Aorta (tissue), 5 donors: ENCODE data around the gene LY9. TPM values are rescaled to one million over a fixed set of nuclear protein-coding genes. Genes with fewer than 3 reads are reported as not detected.
A peak's percentile ranks its signal among the peaks of the same experiment; 100 is the strongest.

Source experiments
- ATAC-seq: fragments of 200-7000 bp; cut with Tn5 transposase; one replicate; pipeline ENCODE4 v1.9.1; 2022; ENCODE audit warnings: moderate library complexity; ENCODE audit not compliant: low FRiP score
- DNase-seq, 2 donors: peaks; one replicate each; pipeline ENCODE4 v3.0.0-alpha.2; 2020
- H3K27ac ChIP-seq, 2 donors: one replicate each; pipeline ENCODE4 v1.5.1; 2013; ENCODE audit warnings: low read length in 2 of 2, mild to moderate bottlenecking in 2 of 2, moderate library complexity in 2 of 2, control low read depth in 1 of 2, inconsistent platforms in 1 of 2, low read depth in 1 of 2
- H3K27me3 ChIP-seq, 2 donors: one replicate each; pipeline ENCODE4 v1.6.1; 2013; ENCODE audit warnings: control low read depth in 1 of 2, low read length in 1 of 2, mild to moderate bottlenecking in 1 of 2, moderate library complexity in 1 of 2; ENCODE audit not compliant: insufficient read depth in 2 of 2, control insufficient read depth in 1 of 2
- H3K36me3 ChIP-seq, 2 donors: one replicate each; pipeline ENCODE4 v1.6.1; 2013; ENCODE audit warnings: control low read depth in 1 of 2, low read length in 1 of 2, mild to moderate bottlenecking in 1 of 2; ENCODE audit not compliant: insufficient read depth in 2 of 2, control insufficient read depth in 1 of 2
- H3K4me1 ChIP-seq, 2 donors: one replicate each; pipeline ENCODE4 v1.6.1; 2013; ENCODE audit warnings: low read length in 2 of 2, control low read depth in 1 of 2, mild to moderate bottlenecking in 1 of 2, moderate library complexity in 1 of 2; ENCODE audit not compliant: insufficient read depth in 2 of 2, control insufficient read depth in 1 of 2
- H3K4me3 ChIP-seq, 2 donors: one replicate each; pipeline ENCODE4 v1.5.1; 2013; ENCODE audit warnings: low read length in 2 of 2, control low read depth in 1 of 2, mild to moderate bottlenecking in 1 of 2
- H3K9me3 ChIP-seq: one replicate; pipeline ENCODE4 v1.6.1; 2013; ENCODE audit warnings: mild to moderate bottlenecking, low read length; ENCODE audit not compliant: control insufficient read depth
- WGBS, 2 donors: extraction: QIAGEN DNeasy Blood & Tissue Kit; methylation state at CpG; one replicate each; pipeline ENCODE4 v1.1.7; 2013; 5-methylcytosine and 5-hydroxymethylcytosine counted together
- intact Hi-C, 2 donors: fragments of 100-400 bp; cut with DNase I; formaldehyde crosslinking; loops; one replicate each; pipeline versions ENCODE4 v1.14.2 to v1.15.0; 2022
- polyA plus RNA-seq, 2 donors: library from polyadenylated mRNA; stranded (reverse); fragments of 200-250 nt; gene quantifications; one replicate each; pipeline ENCODE4 v1.2.3, GENCODE V29; 2013
- total RNA-seq, 2 donors: library from RNA; stranded (reverse); fragmentation: NEBNext Ultra II Directional; extraction: Animal tissue kit (Norgen Biotek cat#: 25700); gene quantifications; one replicate each; pipeline ENCODE4 v1.2.1, GENCODE V29; 2021
- donor health status: healthy with polysubstance abuse.
- donor health status: Bipolar disorder and iron deficiency.
- donor health status: DM: no; HTN: no; CAD: no.
- donor health status: DM: no; HTN: no; CAD: no.
- donor health status: DM: yes; HTN: yes; CAD: no.

Gene LY9
- total and polyA plus RNA-seq, 4 donors: 0.10 to 2.0 (median 0.97) TPM

DNA sequence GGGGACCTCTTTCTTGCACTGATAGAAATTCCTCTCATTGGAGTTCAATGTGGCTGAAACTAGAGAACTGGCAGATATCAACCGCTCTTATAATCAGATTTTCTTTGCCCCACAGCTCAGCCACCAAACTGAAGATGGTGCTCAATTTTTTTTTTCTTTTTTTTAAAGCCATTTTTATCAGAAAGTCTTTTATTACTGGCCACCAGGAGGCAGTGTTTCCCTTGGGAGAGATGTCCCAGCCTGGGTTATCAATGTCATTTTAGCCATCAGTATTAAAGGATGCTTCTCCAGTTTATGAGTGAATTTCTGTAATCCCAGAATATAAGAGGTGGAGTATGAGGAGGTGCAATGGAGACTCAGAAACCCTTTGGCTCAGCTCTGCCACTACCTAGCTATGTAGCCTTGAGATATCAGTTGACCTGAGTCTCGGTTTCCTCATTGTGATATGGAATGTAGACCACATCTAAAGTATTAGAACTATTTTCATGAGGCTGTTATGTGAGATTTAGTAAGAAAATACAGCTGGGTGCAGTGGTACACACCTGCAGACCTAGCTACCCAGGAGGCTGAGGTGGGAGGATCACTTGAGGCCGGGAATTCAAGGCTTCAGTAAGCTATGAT lies 39.1 kb downstream of the LY9 start:
- intact Hi-C loops: no loop called here
- WGBS, 2 donors: 93 to 94% methylated on average over 3 of the region's 3 CpGs

DNA sequence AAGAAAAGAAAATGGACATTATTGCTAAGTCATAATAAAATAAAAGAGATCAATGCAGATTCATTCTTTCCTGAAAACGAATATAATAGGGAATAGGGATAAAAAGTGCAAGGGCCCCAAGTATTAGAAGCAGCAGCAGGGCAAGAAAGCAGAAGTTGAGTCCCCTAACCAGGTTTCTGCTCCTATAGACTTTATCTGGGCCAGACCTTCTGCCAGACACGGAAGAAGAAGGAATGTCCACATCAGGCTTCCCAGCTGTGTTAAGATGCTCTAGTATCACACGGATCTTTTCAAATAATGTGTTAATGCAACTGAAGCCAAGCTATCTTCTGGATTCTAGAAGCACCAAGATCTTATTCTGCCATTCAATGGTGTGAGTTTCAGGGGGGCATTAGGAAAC lies 39.8 kb downstream of the LY9 start:
- DNase-seq (no peak), ATAC-seq (no peak)
- Histone ChIP-seq H3K27me3 (no peaks in the 10 kb centered on the region), H3K27ac (no peak overlapping the region), H3K4me3 (no peak overlapping the region), H3K9me3 (no peaks in the 10 kb centered on the region), H3K4me1 (no peaks in the 10 kb centered on the region), H3K36me3 (no peaks in the 10 kb centered on the region)
- intact Hi-C loops: no loop called here
- WGBS, 2 donors: 89 to 90% methylated on average over 3 of the region's 3 CpGs

More for the DNA sequence above, 39.1 kb downstream of the LY9 start:
- Histone ChIP-seq H3K9me3 (no peaks in the 10 kb centered on the region), H3K27ac (no peak overlapping the region), H3K27me3 (no peaks in the 10 kb centered on the region), H3K4me3 (no peak overlapping the region), H3K36me3 (no peaks in the 10 kb centered on the region), H3K4me1 (no peaks in the 10 kb centered on the region)
- DNase-seq (no peak), ATAC-seq (no peak)

DNA sequence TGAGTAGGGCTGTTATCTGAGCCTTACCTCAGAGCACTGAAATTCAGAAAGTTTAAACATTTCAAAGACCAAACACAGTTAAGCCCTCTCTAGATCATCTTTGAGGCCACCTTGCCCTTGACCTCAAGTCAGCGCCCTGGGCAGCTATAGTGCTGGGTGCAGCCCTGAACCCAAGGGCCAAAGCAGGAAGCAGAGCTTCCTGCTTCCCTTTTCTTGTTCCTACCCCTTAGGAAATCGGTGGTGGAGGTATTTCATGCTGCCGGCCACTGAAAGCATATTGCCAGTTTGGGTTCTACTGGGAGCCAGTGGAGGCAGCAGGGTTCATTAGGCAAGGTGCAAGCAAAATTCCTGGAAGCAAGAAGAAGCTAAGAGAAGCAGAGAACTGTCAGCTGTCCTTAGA lies 40.6 kb downstream of the LY9 start:
- H3K27ac ChIP-seq: no peak overlapping the region
- 63 to 69% methylated on average over 3 of the region's 3 CpGs for WGBS, 2 donors
- intact Hi-C loops: no loop called here

DNA sequence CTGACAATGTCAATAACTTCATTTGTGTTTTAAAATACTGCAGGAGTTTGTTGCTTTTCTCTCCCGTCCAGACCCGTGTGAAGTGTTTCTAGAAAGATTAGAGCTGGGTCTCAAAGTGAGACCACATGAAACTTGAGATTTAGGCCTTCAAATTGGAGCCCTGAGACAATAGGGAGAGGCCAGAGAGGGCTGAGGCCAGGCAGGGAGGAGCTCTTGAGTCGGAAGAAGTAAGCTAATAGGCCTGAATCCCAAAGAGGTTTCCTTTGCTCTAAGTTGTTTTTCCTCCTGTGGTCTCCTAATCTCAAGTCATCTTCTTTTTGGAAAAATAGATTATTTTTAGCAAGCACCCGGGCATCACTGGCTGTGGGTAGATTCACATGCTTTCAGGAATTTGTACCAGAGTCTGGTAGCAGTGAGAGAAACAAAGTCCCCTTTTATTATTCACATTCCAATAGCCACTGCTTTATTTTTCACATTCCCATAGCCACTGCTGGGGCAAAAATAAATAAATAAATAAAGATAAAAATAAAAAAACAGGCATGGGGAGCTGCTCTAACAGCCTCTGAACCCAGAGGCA lies 41.1 kb downstream of the LY9 start:
- no peaks in the 10 kb centered on the region for H3K4me1 ChIP-seq
- DNase-seq: no peak
- intact Hi-C loops: no loop called here
- H3K27ac ChIP-seq: no peak overlapping the region
- peaks cover 2% of the 10 kb centered on the region for H3K9me3 ChIP-seq
- no peak for ATAC-seq
- no peak overlapping the region for H3K4me3 ChIP-seq
- WGBS, 2 donors: 28 to 44% methylated on average over 4 of the region's 4 CpGs
- no peaks in the 10 kb centered on the region for H3K27me3 ChIP-seq
- no peaks in the 10 kb centered on the region for H3K36me3 ChIP-seq

More for the DNA sequence above, 40.6 kb downstream of the LY9 start:
- DNase-seq (no peak), ATAC-seq (no peak)
- H3K4me1 ChIP-seq: no peaks in the 10 kb centered on the region
- no peaks in the 10 kb centered on the region for H3K27me3 ChIP-seq
- H3K9me3 ChIP-seq: no peaks in the 10 kb centered on the region
- H3K4me3 ChIP-seq: no peak overlapping the region
- no peaks in the 10 kb centered on the region for H3K36me3 ChIP-seq

DNA sequence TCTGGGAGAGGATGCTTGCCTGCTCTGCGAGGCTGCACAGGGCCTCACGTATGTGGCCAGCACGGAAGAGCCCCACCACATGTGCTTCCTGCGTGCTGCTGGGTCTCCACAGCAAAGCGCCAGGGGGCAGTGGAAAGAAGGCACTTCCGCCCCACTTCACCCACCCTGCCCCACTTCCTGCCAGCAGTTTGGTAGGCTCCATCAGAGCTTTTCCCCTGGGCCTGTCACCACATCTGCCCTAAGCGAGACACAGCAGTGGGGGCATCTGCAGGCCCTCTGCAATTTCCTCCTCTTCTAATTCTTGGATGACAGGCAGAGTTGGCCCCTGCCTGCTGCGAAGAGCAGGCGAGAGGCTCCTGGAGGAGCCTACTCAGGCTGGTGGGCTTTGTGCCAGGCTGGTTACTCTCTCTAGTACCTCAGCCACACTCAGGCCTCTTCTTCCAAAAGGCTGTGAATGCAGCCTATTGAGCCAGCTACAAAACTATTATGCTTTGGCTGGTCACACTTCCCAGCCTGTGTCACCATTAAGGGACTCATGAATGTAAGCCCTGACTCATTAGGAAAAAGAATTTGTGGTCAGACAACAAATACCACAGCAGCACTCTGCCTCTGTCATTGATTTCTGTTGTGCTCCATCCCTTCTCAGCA lies 41.7 kb downstream of the LY9 start:
- Histone ChIP-seq H3K4me3 (no peak overlapping the region), H3K9me3 (peaks cover 2% of the 10 kb centered on the region), H3K27me3 (no peaks in the 10 kb centered on the region), H3K27ac (peak overlapping the region in 1 of 2 donors; percentile 8), H3K4me1 (no peaks in the 10 kb centered on the region), H3K36me3 (no peaks in the 10 kb centered on the region)
- intact Hi-C loops: no loop called here
- 86 to 88% methylated on average over 9 of the region's 9 CpGs for WGBS, 2 donors
- no peak for ATAC-seq
- peak in 1 of 2 donors; percentile 69 for DNase-seq

DNA sequence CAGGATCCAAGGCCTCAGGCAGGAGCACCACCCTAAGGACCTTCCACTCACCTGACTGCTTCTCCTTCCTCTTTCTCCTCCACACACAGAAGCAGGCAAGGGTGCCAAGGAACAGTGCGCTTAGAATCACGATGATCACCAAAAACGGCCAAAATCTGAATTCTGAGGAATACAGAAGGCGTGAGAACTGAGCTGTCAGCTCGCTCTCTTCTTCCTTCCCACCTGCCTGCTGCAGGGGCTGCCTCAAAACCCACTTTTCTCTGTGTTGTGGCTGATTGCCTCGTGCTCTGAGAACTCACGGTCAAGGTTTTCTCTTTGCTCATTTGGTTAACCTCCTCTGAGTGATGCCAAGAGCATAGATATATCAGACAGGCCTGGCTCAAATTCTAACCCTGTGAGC lies 42.9 kb downstream of the LY9 start:
- Histone ChIP-seq H3K27me3 (no peaks in the 10 kb centered on the region), H3K27ac (no peak overlapping the region), H3K4me3 (no peak overlapping the region), H3K36me3 (no peaks in the 10 kb centered on the region), H3K4me1 (no peaks in the 10 kb centered on the region), H3K9me3 (peaks cover 2% of the 10 kb centered on the region)
- DNase-seq: no peak
- intact Hi-C loops: no loop called here
- no peak for ATAC-seq
- WGBS, 2 donors: 91% methylated on average over 7 of the region's 7 CpGs

DNA sequence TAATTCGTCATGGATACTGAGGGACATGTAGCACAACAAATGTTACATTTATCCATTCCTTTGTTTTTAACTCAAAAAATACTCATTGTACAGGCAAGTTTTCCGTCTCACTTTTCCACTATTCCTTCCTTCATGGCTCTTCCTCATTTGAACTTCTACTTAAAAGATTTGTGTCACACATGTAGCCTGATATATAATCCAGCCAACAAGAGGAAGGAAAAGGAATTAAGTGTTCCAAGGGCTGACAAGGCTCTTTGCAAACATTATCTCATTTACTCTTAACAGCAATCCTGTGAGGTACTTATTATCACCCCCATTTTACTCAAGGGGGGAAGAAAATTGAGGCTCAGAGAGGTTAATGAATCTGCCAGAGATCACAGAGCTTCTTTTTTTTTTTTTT lies 43.8 kb downstream of the LY9 start:
- intact Hi-C loops: no loop called here
- Histone ChIP-seq H3K4me3 (no peak overlapping the region), H3K27me3 (no peaks in the 10 kb centered on the region), H3K36me3 (no peaks in the 10 kb centered on the region), H3K27ac (no peak overlapping the region), H3K4me1 (no peaks in the 10 kb centered on the region), H3K9me3 (peaks cover 3% of the 10 kb centered on the region)
- WGBS, 2 donors: 92 to 93% methylated on average over 2 of the region's 2 CpGs
- ATAC-seq (no peak), DNase-seq (no peak)

DNA sequence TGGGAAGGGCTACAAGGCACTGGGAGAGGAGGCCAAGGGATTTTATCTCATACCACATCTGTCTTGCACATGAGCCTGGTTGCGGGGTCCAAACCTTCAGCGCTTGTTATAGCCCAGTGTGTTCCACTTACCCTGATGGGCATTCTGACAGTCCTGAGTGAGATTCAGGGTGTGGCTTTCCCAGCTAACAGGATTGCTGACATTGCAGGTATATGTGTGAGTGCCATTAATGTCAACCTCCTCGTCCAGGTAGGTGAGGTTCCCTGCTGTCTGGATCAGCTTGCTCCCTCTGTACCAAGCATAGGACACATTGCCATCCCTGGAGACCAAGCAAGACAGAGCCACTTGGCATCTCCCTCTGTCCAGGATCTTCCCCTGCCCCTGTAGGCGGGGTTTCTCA lies 45.1 kb downstream of the LY9 start:
- intact Hi-C loops: no loop called here
- WGBS, 2 donors: 96 to 100% methylated on average over 4 of the region's 4 CpGs
- Histone ChIP-seq H3K27ac (no peak overlapping the region), H3K4me1 (no peaks in the 10 kb centered on the region), H3K36me3 (no peaks in the 10 kb centered on the region), H3K9me3 (peaks cover 3% of the 10 kb centered on the region), H3K27me3 (no peaks in the 10 kb centered on the region), H3K4me3 (no peak overlapping the region)
- ATAC-seq (no peak), DNase-seq (no peak)
